Superior temporal gyrus (tissue), 1 donor: Measurements from ENCODE around the gene OXCT2.
"Not testable (repeated sequence)": the region's sequence is repeated elsewhere in the genome, so short reads cannot be mapped to it uniquely, and the experiment has no call there.

Experiments
- DNase-seq: peaks from one replicate; pipeline ENCODE4 v3.0.0-alpha.2; 2016; ENCODE audit errors: extremely low spot score

Gene OXCT2

DNA sequence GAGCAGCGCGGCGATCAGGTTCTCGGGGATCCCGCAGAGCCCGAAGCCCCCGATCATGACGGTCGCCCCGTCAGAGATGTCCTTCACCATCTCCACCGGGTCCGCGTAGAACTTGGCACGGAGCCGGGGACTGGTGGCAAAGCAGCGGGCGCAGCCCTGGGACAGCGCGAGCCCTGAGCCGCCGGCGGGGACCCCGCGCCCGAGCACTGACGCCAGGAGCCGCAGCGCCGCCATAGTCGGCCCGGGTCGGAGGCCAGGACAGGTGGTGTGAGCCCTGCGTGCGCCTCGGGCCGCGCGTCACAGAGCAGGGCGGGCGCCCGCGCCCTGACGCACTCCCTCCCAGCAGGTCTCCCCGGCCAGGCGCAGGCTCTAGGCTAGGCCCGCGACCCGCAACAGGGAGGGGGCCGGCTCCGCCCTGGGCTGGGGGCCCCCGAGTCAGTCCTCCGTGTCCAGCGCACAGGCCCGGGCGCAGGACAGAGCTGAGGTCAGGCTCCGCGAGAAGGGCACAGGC, at the start of gene OXCT2:
OXCT2 (minus strand) TSS at position 327 of the 511 bp plus-strand sequence; CDS start at position 234, 93 bp downstream.
- not testable (repeated sequence) for DNase-seq

DNA sequence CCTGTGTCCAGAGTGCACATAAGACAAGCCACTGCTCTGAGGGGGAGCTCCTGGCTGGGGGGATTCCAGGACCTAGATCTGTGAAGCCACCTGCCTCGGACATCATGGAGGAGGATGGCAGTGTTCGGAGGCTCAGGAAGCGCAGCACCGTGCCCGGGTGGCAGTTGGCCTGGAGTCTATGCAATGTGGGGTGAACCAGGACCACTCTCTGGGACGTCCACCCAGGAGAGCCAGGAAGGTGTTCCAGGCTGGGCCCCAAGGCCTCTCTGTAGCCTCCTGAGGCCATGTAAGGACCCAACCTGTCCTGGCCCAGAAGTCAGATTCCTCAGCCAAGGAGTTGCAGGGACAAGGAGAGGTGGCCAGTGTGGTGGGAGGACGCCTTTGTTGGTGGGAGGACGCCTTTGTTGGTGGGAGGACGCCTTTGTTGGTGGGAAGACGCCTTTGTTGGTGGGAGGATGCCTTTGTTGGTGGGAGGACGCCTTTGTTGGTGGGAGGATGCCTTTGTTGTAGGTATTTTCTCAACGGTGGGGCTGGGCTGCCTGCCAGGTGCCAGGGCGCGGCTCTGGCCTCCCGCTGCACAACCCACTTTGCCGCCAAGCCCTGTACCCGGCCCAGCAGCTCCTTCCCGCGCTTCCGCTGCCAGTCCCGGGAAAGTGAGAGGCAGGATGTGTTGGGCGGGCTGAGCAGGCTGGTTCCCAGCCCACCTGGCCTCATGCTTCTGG, 48.1 kb upstream of the OXCT2 start:
- no peak for DNase-seq

DNA sequence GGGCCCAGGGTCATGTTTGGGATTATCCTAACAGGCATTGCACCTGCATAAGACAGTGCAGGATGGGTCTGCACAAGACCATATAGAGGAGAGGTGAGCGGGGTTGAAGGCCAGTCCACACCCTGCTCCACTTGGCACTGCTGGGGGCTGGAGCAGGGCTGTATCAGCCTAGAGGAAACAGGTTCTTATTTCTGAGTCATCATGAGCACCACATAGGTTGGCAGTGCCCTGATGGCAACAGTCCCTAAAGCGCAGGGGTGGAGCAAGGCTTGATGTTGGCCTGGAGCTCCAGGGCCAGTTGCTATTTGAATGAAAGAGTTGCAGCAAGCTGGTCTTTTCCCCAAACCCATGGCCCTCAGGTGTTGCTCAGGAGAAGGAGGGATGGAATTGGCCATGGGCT, 47.3 kb upstream of the OXCT2 start:
- DNase-seq, result no peak

DNA sequence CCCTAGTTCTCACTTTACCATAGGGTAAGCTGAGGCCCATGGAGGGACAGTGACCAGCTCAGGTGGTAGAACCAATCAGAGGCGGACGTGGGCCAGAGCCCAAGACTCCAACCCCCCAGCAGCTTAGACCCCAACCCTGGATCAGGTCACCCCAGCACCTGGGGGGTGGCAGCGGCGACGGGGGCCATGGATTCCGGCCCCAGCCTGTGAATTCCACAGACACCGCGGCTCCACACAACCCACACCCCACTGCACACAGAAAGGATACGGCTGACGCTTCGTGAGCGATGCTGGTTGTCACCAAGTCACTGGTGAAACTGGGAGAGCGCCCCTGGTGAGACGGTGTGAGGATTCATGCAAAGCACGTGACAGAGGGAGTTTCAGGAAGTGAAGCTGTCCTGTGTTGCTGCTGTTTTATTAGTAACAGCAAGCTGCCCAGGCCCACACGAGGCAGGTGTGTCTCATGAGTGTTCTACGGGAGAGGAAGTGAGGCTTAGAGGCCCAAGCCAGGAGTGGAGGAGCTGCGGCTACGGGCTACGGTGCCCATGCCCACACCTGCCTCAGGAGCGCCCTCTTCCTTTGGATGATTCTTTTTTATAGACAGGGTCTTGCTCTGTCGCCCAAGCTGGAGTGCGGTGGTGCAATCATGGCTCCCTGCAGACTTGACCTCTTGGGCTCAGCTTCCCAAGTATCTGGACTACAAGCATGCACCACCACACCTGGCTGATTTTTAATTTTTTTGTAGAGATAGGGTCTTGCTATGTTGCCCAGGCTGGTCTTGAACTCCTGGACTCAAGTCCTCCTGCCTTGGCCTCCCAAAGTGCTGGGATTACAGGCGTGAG, 46.2 kb upstream of the OXCT2 start:
- DNase-seq, result not testable (repeated sequence)

DNA sequence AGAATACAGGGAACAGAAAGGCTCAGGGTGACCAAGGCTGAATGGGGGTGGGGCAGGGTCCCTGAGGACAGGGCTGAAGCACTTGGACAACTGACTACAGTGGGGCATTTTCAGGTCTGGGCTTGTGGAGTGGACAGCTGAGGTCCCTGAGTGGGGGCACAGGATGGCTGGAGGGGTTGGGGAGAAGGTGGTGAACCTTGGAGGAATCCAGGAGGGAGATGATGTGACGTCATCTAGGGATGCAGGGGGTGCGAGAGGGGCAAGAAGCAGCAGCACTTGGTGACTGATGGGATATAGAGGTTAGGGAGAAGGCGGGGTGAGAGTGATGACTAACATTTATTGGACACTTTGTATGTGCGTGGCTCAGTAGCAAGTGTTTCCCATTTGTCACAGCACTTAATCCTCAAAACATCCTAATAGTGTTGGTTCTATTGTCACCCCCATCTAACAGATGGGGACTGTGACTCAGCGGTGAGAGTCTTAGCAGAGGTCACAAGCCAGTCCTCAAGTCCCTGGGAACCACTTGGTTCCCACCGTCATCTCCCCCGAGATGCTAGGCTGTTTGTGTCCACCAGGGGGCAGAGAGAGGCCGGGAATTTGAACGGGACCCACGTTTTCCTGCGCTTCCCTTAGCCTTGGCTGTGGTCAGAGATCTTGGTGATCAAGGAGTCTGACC, 45.4 kb upstream of the OXCT2 start:
- peak; percentile 74 for DNase-seq

DNA sequence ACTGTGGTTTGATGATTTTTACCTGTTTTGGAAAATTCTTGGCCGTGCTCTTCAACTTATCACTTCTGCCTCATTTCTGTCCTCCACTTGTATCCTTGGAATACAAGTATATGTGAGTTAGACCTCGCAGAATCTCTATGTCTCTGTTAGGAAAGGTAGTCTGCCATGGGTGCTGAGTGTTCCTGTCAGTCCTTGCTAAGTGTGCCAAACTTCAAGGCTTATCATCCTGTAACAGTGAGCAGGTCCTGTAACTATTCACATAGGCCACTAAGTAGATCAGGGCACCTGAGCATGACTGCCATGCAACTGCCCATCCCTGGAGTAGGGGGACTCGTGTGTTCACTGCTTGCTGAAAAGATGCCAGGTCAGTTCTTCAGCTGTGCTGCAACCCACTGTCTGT, 41.8 kb upstream of the OXCT2 start:
- no peak for DNase-seq

DNA sequence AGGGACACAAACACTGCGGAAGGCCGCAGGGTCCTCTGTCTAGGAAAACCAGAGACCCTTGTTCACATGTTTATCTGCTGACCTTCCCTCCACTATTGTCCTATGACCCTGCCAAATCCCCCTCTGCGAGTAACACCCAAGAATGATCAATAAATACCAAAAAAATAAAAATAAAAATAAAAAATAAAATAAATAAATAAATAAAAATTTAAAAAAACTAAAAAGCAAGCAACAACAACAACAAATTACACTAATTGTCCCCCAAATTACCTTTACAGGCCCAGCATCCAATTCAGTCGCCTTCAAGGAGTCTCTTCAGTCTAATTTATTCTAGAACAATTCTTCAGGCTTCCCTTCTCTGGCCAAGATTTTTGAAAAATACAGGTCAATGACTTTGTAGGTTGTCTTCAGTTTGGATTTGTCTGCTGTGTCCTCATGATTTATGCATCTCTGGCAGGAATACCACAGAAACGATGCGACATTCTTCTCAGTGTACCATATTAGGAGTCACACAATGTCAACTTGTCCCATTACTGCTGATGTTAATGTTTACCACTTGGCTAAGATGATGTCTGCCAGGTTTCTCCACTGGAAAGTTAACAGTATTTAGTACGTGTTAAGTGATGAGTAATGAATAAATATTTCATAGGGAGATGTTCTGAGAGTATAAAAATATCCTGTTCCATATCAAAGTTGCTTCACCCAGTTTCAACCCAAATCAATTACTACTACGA, 37.8 kb upstream of the OXCT2 start:
- DNase-seq, result no peak

DNA sequence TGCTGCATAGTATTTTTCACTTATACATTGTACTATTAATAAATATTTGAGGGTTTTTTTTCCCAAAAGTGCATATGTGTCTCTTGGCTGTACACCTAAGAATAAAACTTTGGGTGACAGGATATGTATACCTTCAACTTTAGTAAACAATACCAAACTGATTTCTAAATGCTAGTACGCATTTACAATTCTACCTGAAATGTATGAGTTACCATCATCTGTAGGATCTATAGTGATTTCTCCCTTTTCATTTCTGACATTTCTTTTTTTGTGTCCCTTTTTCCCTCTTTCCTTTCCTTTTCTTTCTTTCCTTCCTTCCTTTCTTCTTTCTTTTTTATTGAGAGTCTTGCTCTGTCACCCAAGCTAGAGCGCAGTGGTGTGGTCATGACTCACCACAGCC, 34.2 kb upstream of the OXCT2 start:
- no peak for DNase-seq

DNA sequence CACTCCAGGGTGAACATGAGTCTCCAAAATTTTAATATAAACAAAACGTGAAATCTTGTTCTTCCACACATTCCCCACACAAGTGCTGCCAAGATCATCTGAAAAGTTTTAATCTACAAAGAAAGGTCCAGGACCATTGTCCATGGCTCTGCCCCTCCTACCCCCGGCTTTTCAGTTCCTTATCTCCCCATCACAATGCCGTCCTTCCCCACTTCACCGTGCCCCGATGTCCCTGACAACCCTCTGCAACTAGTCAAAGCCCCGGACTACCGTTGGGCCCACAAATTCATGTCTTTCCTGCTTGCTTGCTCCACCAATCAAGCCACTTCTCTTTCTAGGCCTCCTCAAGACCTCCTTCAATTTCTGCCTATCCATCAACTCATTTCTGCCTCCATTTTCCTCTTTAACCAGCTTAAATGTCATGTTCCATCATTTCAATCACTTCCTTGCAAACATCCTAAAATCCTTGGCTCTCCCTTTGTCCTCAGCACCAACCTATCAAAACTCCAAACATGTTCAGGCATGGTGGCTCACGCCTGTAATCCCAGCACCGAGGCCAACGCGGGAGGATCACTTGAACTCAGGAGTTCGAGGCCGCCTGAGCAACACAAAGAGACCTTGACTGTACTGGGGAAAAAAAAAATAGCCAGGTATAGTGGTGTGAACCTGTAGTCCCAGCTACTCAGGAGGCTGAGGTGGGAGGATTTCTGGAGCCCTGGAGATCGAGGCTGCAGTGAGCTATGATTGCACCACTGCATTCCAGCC, 31.5 kb upstream of the OXCT2 start:
- no peak for DNase-seq

DNA sequence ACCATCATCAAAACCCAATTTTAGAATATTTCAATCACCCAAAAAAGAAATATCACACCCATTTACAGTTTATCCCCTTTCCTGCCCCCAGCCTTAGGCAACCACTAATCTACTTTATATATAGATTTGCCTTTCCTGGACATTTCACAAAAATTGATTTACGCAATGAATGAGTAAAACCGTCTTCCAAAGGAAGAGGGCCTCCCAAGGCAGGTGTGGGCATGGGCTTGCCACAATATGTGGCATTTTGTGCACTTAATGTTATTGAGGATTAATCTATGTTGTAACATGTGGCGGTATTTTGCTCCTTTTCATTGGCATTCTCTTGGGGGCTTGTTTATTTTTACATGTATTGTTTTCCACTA, 29.3 kb upstream of the OXCT2 start:
- no peak for DNase-seq

DNA sequence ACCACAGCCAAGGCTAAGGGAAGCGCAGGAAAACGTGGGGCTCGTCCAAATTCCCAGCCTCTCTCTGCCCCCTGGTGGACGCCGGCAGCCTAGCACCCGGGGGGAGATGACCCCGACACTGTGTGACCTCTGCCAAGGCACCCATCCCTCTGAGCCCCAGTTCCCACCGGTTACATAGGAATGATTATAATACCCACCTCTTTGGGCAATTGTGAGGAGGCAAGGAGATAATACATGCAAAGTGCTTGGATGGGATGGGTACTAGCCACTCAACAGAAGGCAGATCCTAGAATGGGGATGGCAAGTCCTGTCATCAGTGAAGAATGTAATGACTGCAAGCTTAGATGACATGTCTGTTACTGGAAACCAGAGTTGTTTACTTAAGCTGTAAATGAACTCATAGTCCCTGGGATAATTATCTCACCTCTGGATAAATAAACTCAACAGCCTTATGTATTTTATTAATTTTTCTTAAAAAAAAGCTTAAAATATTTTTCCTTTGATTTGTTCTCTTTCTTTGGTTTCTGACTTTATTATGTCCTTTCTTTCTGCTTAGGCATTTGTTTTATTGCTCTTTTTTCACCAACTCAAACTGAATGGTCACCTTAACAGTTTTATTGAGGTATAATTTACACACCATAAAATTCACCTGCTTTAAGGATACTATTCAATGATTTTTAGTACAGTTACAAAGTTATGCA, 28.8 kb upstream of the OXCT2 start:
- peak; percentile 76 for DNase-seq

DNA sequence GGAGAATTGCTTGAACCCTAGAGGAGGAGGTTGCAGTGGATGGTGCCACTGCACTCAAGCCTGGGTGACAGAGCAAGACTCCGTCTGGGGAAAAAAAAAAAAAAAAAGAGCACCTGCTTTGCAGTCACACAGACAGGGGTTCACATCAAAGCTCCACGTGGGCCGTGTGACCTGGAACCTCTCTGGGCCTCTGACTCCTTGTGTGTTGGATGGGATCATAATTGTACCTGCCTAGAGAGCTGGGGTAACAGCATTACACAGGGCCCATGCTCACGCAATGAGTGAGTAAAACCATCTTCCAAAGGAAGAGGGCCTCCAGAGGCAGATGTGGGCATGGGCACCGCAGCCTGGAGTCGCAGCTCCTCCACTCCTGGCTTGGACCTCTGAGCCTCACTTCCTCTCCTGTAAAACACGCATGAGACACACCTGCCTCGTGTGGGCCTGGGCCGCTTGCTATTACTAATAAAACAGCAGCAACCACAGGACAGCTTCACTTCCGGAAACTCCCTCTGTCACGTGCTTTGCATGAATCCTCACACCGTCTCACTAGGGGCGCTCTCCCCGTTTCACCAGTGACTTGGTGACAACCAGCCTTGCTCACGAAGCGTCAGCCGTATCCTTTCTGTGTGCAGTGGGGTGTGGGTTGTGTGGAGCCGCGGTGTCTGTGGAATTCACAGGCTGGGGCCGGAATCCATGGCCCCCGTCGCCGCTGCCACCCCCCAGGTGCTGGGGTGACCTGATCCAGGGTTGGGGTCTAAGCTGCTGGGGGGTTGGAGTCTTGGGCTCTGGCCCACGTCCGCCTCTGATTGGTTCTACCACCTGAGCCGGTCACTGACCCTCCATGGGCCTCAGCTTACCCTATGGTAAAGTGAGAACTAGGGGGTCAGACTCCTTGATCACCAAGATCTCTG, 28.0 kb upstream of the OXCT2 start:
- DNase-seq, result peak; percentile 76

DNA sequence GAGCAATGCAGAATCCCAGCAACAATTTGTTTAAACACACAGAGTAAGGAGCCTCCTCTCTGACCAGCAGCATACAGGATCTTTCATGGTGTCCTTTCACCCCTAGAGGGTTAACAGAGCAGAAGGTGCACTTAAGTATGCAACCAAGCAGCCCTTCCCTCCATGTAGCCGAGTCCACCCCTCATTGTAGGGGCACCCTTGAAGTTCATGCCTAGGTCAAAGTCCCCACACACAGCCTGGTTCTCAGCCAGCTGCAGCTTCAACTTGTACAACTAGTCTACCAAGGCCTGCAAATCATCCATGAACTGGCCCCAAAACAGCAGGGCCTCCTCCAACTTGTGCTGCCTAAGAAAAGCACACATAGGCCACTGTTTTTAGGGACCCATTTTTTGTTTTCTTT, 24.5 kb upstream of the OXCT2 start:
- no peak for DNase-seq

DNA sequence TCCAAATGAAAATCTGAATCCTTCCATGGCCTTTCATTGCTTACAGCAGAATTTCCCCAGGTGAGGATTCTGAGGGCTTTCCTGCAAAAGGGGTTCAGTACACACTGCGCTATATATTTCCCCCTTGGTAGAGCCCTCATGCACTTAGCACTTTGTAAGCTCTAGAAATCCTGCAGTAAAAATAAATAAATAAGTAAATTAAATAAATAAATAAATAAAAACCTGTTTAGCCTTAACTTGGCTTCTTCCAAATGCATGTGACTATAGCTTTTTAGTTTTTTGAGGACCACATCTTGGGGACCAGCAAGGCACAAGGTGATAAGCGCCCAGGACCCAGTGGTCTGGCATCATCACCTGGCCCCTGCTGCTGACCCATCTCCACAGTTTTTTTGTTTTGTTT, 20.7 kb upstream of the OXCT2 start:
- DNase-seq, result no peak

DNA sequence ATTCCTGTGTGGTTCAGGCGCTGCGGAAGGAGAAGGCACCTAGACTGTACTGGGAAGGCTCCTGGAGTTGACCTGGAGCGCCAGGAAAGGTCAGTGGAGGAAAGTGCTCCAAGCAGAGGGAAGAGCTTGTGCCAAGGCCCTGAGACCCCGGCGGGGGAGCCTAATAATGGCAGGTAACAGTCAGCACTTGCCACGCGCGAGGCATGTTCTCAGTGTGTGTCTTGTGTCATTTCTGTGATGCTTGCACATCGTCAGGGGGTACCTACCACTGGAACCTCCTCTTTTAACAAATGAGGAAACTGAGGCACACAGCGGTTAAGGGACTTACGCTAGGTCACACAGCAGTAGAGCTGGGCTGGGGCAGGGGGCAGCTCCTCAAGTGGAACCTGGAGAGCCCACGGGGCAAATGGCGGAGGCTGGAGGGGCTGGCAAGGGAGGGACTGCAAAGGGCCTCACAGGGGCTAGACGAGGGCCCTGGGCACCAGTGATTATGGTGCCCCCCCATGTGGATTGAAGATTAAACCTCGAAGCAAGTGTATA, 18.5 kb upstream of the OXCT2 start:
- no peak for DNase-seq

DNA sequence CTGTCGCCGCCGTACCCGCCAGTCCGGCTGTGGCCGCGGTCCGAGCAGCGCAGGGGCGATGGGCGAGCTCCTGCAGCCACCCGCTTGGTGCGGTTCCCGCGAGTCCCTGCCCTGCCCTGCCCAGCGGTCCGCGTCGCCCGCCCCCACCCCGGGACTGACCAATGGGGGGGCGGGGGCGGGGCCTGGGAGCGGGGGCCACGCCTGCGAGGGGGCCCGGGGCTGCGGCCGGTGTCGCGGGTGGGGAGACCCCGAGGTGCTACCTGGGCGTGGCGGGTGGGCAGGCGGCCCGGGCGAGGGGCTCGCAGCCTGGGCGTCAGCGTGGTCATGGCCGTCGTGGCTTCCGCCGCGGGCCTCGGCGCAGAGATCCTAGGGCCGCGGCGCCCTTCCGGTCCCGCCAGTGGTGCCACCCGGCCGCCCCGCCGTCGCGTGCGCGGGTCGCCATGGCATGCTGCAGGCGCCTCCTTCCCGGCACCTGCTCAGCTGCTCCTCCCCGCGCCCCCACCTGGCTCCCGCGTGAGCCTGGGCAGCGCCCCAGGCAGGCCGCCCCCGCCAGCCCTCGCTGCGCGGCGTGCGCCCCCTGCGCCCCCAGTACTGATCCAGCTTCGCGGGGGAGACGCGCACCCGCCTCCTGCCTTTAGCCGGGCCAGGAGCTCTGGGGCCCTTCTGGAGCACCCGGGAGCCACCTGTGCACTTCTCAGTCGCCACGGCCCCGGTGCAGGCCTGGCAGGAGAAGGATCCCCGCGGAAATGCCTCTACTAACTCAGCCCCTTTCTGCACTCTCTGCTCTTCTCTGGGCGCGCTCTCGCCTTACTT, 17.8 kb upstream of the OXCT2 start, which contains the start of gene BMP8B:
BMP8B (minus strand) TSS at position 108 of the 813 bp plus-strand sequence. CDS start 380 bp downstream, outside the sequence.
- DNase-seq, result no peak

DNA sequence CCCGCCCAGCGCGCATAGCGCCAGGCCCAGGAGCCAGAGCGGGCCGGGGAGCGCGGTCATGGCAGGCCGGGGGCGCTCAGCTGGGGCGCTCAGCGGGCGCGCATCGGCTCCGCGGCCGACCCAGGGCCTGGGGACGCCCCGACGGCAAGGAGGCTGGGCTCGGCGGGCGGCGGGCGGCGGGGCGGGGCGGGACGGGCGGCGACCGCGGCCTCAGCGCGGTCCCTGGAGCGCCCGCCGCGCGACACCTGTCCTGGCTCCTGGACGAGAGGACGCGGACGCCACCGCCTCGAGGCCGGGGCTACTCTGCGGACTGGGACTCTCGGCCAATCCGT, 17.2 kb upstream of the OXCT2 start:
- DNase-seq, result no peak

DNA sequence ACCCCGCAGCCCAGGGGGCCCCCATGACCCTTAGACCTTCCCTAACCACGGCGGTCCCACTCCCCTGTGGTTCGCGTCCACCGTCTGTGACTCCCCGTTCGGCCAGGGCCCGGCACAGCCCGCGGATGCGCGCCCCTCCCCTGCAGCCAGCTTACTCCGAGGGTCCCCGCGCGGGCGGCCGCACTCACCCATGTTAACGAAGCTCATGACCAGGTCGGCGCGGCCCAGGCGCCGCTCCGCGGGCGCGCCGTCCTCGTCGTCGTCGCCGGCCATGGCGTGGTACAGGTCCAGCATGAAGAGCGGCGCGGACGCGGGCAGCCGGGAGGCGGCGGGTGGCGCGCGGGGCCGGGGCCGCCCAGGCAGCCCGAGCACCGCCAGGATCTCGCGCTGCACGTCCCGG, 16.8 kb upstream of the OXCT2 start:
- not testable (repeated sequence) for DNase-seq
